Measurements from ENCODE around the gene HIVEP3. TPM values are rescaled to one million over a fixed set of nuclear protein-coding genes. Genes with fewer than 3 reads are reported as not detected.

The HIVEP3 gene
- total and polyA plus RNA-seq, 2 of the 13 experiments (the other 11 are each of a cell fraction or from before 2014, with no cell fraction given): 0.05 TPM; not detected in 1

- BruUV-seq (replicated peaks): no TSS peak
- TF ChIP-seq MAZ (IDR thresholded peaks at IDR 0.05; ENCODE audit: borderline replicate concordance, low read depth, low read length): no peak
- no peak for TF ChIP-seq MAZ (CRISPR knock-in tag; IDR thresholded peaks at IDR 0.05; ENCODE audit: low read depth)
- no peak for TF ChIP-seq ZNF747 (CRISPR knock-in tag; IDR thresholded peaks at IDR 0.05; ENCODE audit: borderline replicate concordance)
- TF ChIP-seq ZNF674 (CRISPR knock-in tag; IDR thresholded peaks at IDR 0.05; ENCODE audit: low read depth): no peak
- TF ChIP-seq ESRRA (CRISPR knock-in tag; IDR thresholded peaks at IDR 0.05; ENCODE audit: low read depth): no peak
- no peak for TF ChIP-seq ZNF720 (CRISPR knock-in tag; IDR thresholded peaks at IDR 0.05)
- no peak for TF ChIP-seq ZNF550 (CRISPR knock-in tag; IDR thresholded peaks at IDR 0.05; ENCODE audit: borderline replicate concordance)
- TF ChIP-seq ZNF367 (CRISPR knock-in tag; IDR thresholded peaks at IDR 0.05; ENCODE audit: borderline replicate concordance): no peak
- no peak for TF ChIP-seq AHR (CRISPR knock-in tag; IDR thresholded peaks at IDR 0.05)
- TF ChIP-seq ZNF780A (CRISPR knock-in tag; IDR thresholded peaks at IDR 0.05): no peak
- TF ChIP-seq SP140L (CRISPR knock-in tag; IDR thresholded peaks at IDR 0.05; ENCODE audit: borderline replicate concordance): no peak
- 28% methylated on average over 9 of the region's 16 CpGs for WGBS (ENCODE audit: low lambda C conversion rate)
- Histone ChIP-seq H3K4me1 (ENCODE audit: insufficient read depth, low read length) (0 out of 2 replicates have a peak, but pooled peaks cover 5% of the 10 kb centered on the region), H2AFZ (ENCODE audit: low read length) (no peak overlapping the region), H3K27me3 (ENCODE audit: control insufficient read depth in 1 of 2, insufficient read depth in 2 of 2, low read length in 2 of 2) (peaks cover 0 to 8% of the 10 kb centered on the region in 2 experiments; a peak in 3 of 5 replicates), H3K9me3 (ENCODE audit: low read length) (no peaks in the 10 kb centered on the region), H4K20me1 (ENCODE audit: insufficient read depth, low read length) (no peaks in the 10 kb centered on the region), H3K4me2 (ENCODE audit: low read depth, low read length) (no peak overlapping the region), H3K4me3 (replicated peaks in 1 of 3; ENCODE audit: insufficient read depth in 1 of 3, low read depth in 2 of 3, low read length in 3 of 3) (no peak overlapping the region), H3K79me2 (ENCODE audit: insufficient read depth, low read length) (no peaks in the 10 kb centered on the region), H3K9ac (ENCODE audit: insufficient read depth, low read depth, low read length) (no peak overlapping the region), H3K36me3 (replicated peaks in 1 of 2; ENCODE audit: control insufficient read depth in 1 of 2, insufficient read depth in 2 of 2, low read length in 2 of 2) (no peaks in the 10 kb centered on the region), H3K27ac (ENCODE audit: extremely low read length, insufficient read depth, low read length) (no peak overlapping the region)
- ChIA-PET POLR2A (no interaction called here), CTCF (ENCODE audit: low intra/inter-chr PET ratio, low total read pairs) (no interaction called here)
- DNase-seq (ENCODE audit: low spot score): no peak
- no peak for ATAC-seq
- in situ Hi-C loops (cut with HindIII; ENCODE audit: extremely low pct_ligation_motif_present, low pct_unique_long_range_greater_than_20kb): no loop called here
- FAIRE-seq: no peak
- intact Hi-C loops (cut with micrococcal nuclease; ENCODE audit: unreplicated experiment): no loop called here
Observed at GRCh38 chr1:41487126-41488039, 431.3 kb downstream of the HIVEP3 start.

Data from HepG2 (cell line).